Ovary (tissue), 3 donors: ENCODE measurements around the gene MBD5.

ENCODE experiments used
- CTCF ChIP-seq, 3 donors: fragments of 450-650 bp in 2 of 3; fragments of 200-600 bp in 1 of 3; IDR thresholded peaks; one replicate each; pipeline versions ENCODE4 v1.5.1 to v1.8.0; 2016 to 2022; ENCODE audit warnings: antibody characterized with exemption in 3 of 3, mild to moderate bottlenecking in 1 of 3
- POLR2A ChIP-seq: fragments of 450-650 bp; IDR thresholded peaks from one replicate; pipeline ENCODE4 v1.6.1; 2017; ENCODE audit warnings: antibody characterized with exemption, mild to moderate bottlenecking, moderate library complexity
- donor health status: DM: no; HTN: no; CAD: no.

GRCh38 chr2:148548716-148549400 lies 528.0 kb downstream of the MBD5 start:
- TF ChIP-seq CTCF (IDR thresholded peaks at IDR 0.05) (no peak), POLR2A (no peak)
